GM12892 (cell line): Measurements from ENCODE around the gene LEAP2.

Source experiments
- POLR2A ChIP-seq: IDR thresholded peaks from 2 replicates; pipeline ENCODE4 v1.6.1; 2011; ENCODE audit warnings: low read depth, low read length, control low read depth
- POLR2AphosphoS5 ChIP-seq: IDR thresholded peaks from 2 replicates; pipeline ENCODE4 v1.6.1; 2011; ENCODE audit warnings: low read depth, low read length, control low read depth

- no peak for TF ChIP-seq POLR2AphosphoS5
- no peak for TF ChIP-seq POLR2A
These were observed 32.5 kb downstream of the LEAP2 start for GRCh38 chr5:132905938-132906337.
